HUES64 (cell line): ENCODE measurements around the gene EVI2A.
A peak's percentile ranks its signal among the peaks of the same experiment; 100 is the strongest.
"Not testable (repeated sequence)": the region's sequence is repeated elsewhere in the genome, so short reads cannot be mapped to it uniquely, and the experiment has no call there.

Experiments
- H3K27ac ChIP-seq: 2 replicates; pipeline ENCODE4 v1.7.0; 2013; ENCODE audit warnings: low read depth, low read length, inconsistent platforms
- H3K27me3 ChIP-seq: 2 replicates; pipeline ENCODE4 v1.6.1; 2013; ENCODE audit warnings: mild to moderate bottlenecking, low read length; ENCODE audit not compliant: insufficient read depth
- H3K36me3 ChIP-seq: 2 replicates; pipeline ENCODE4 v1.6.1; 2013; ENCODE audit warnings: mild to moderate bottlenecking, low read length; ENCODE audit not compliant: insufficient read depth
- H3K4me1 ChIP-seq: 2 replicates; pipeline ENCODE4 v1.6.1; 2013; ENCODE audit warnings: mild to moderate bottlenecking, low read length, moderate library complexity; ENCODE audit not compliant: insufficient read depth
- H3K4me3 ChIP-seq: 2 replicates; pipeline ENCODE4 v1.5.1; 2013; ENCODE audit warnings: mild to moderate bottlenecking, low read length, moderate library complexity
- H3K9ac ChIP-seq: 2 replicates; pipeline ENCODE4 v1.6.1; 2013; ENCODE audit warnings: mild to moderate bottlenecking, low read depth, low read length
- H3K9me3 ChIP-seq: 2 replicates; pipeline ENCODE4 v1.6.1; 2013; ENCODE audit warnings: low read depth, low read length; ENCODE audit not compliant: insufficient read depth
- WGBS: fragments of 150-250, 120-280 bp; methylation state at CpG from one replicate; pipeline ENCODE4 v1.1.7; 2013; ENCODE audit warnings: missing lambda C conversion rate; 5-methylcytosine and 5-hydroxymethylcytosine counted together

The EVI2A gene

DNA sequence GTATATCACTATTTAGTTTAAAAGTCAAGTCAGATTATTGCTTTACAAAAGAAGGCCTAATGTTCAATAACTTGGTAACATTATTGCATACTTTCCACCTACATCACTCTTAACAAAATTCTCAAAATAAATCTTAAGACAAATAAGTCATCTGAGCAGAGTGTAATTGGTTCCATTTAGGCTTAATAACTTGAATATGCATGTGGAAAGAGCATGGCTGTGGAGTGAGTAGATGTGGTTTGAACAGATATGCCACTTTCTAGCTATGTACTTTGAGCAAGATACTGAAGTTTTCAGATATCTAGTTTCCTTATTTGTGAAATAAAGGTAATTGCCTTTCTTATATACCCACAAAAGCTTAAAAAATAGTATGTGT is 6.7 kb upstream of the EVI2A start:
- H3K4me3 ChIP-seq: no peak overlapping the region
- H3K27me3 ChIP-seq: no peaks in the 10 kb centered on the region
- no peak overlapping the region for H3K9ac ChIP-seq
- H3K9me3 ChIP-seq: no peaks in the 10 kb centered on the region
- H3K36me3 ChIP-seq: peaks cover 33% of the 10 kb centered on the region
- no peak overlapping the region for H3K27ac ChIP-seq
- H3K4me1 ChIP-seq: no peaks in the 10 kb centered on the region

DNA sequence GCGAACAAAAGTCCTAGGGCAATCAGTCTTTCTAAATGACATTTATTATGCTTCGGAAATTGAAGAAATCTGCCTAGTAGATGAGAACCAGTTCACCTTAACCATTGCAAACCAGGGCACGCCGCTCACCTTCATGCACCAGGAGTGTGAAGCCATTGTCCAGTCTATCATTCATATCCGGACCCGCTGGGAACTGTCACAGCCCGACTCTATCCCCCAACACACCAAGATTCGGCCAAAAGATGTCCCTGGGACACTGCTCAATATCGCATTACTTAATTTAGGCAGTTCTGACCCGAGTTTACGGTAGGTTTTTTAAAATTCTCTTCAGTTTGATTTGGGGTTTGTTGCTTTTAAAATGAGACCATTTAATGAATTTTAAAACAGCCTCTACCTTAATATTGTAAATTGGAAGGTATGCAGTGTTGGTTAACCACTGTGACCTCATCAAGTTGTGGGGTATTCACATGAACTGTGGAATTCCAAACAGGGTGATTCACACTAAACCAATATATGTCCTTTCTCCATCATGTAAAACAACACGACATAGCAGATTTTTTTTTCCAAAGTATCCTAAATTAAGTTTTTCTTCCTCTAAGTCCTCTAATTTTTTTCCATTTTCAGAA is 6.2 kb upstream of the EVI2A start:
- peaks cover 31% of the 10 kb centered on the region for H3K36me3 ChIP-seq
- WGBS: 95% methylated on average over 12 of the region's 12 CpGs

DNA sequence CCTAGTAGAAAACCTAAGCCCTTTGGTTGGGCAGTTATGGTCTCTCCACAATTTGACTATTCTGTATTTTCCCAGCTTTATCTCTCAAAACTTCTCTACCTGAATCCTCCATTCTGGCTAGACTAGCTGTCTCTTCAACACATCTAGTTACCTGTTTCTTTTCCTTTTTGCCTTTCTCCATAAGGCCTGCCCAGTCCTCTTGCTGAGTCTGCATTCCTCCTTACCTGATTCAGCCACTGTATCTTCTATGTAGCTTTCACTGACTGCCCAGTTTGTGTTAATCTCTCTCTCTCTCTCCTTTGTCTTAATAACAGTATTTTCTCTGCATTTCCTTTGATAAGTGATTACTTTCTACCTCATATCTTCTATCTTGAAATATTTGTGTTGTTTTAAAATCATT is 2.1 kb upstream of the EVI2A start:
- Histone ChIP-seq H3K27me3 (no peaks in the 10 kb centered on the region), H3K9ac (no peak overlapping the region), H3K27ac (no peak overlapping the region), H3K9me3 (no peaks in the 10 kb centered on the region), H3K36me3 (peaks cover 21% of the 10 kb centered on the region), H3K4me1 (peaks cover 4% of the 10 kb centered on the region; the same call in 1 of the 2 replicates), H3K4me3 (no peak overlapping the region)

More for the DNA sequence above, 6.2 kb upstream of the EVI2A start:
- Histone ChIP-seq H3K4me3 (no peak overlapping the region), H3K9me3 (no peaks in the 10 kb centered on the region), H3K27me3 (no peaks in the 10 kb centered on the region), H3K9ac (no peak overlapping the region), H3K27ac (no peak overlapping the region), H3K4me1 (no peaks in the 10 kb centered on the region)

DNA sequence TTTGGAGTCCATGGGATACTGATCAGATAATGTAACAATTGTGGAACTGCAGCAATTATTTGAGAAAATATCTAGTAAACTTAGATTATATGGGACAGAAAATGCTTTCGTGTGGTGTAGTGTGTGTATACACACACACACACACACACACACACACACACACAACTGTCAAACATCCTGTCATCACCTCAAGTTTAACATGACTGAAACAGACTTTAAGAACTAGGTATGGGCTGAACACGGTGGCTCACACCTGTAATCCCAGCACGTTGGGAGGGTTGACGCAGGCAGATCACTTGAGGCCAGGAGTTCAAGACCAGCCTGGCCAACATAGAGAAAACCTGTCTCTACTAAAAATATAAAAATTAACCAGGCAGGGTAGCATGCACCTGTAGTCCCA is 544 bp upstream of the EVI2A start:
- H3K9me3 ChIP-seq: no peaks in the 10 kb centered on the region
- 97% methylated on average over 3 of the region's 4 CpGs for WGBS
- peaks cover 9% of the 10 kb centered on the region for H3K36me3 ChIP-seq
- no peaks in the 10 kb centered on the region for H3K27me3 ChIP-seq
- peaks cover 4% of the 10 kb centered on the region; the same call in 1 of the 2 replicates for H3K4me1 ChIP-seq
- H3K27ac ChIP-seq: no peak overlapping the region
- no peak overlapping the region for H3K9ac ChIP-seq
- H3K4me3 ChIP-seq: no peak overlapping the region

DNA sequence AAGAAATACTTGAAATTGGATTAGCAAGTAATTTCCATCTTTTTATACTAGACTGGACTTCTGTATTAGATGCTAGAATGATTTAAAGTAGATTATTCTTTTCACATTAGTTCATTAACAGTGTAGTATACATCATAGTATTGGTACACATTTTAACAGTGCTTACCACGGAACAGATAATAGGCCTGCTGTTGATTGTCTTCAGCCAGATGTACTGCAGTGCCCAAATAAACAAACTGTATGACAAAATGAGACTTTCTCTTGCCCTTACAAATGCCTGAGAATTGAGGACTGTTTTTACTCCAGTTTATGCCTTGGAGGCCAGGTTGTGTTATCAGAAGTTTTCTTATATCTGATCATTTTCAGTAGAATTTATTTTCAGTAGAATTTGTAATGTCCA is 631 bp downstream of the EVI2A start:
- Histone ChIP-seq H3K9ac (no peak overlapping the region), H3K4me3 (no peak overlapping the region), H3K4me1 (peaks cover 4% of the 10 kb centered on the region; the same call in 1 of the 2 replicates), H3K36me3 (peaks cover 3% of the 10 kb centered on the region), H3K27me3 (no peaks in the 10 kb centered on the region), H3K9me3 (no peaks in the 10 kb centered on the region), H3K27ac (no peak overlapping the region)
- 100% methylated on average over 1 of the region's 1 CpG for WGBS

DNA sequence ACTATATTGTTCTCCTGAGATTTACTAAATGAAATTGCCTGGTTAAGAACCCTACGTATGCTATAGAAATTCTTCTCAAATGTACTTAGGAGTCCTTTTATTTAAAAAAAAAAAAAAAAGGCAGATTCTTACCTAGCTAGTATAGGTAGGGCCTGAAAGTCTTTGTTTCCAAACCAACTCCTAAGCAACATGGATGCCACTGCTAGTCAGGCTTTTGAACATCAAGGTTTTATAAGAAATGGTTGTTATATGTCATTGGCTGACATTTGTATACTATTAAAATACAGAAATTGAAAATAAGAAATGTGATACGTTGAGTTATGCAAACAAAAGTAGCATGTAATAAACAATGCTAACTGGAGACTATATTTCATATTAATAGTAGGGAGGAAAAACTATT is 1.2 kb downstream of the EVI2A start:
- H3K36me3 ChIP-seq: no peaks in the 10 kb centered on the region
- no peak overlapping the region for H3K27ac ChIP-seq
- no peaks in the 10 kb centered on the region for H3K9me3 ChIP-seq
- no peak overlapping the region for H3K4me3 ChIP-seq
- H3K9ac ChIP-seq: no peak overlapping the region
- H3K4me1 ChIP-seq: peaks cover 4% of the 10 kb centered on the region; the same call in 1 of the 2 replicates
- H3K27me3 ChIP-seq: no peaks in the 10 kb centered on the region
- no CpG with 5 or more reads among the region's 2 CpGs for WGBS

DNA sequence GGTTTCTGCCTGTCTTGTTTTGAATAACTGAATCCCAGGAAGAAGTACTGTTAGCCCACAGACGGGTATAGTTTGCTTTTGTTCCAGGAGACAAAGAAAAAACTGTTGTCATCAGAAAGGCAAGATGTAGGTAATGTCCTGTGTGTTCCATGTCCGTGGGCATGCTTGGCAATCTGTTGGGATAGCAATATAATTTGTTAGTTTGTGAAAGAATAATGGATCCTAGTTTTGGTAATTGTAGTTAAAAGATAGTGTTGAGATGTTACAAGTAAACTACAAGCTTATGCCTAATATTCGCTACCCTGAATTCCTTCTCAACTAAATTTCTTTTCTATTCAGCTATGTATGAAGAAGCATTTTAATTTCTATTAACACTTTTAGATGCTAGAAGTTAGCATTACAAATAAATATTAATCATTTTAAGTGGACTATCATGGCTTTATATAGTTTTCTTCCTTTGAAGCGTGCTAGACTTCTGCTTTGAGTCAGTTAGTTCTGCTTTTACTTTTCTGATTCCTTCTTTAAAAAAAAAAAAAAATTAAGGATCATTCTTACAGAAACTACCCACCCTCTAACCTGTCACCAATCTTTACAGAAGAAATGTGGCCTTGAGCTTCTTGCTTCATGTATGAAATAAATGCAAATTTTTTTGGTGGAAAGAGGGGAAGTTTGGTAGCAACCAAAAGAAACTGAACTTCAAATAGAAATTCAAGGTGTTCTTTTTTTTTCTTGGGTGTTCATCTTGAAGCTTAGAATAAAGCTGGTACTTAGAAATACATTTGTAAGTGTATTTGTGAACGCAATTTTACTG is 2.4 kb downstream of the EVI2A start:
- Histone ChIP-seq H3K9ac (peak overlapping the region; percentile 28; the same call in 1 of the 2 replicates), H3K9me3 (no peaks in the 10 kb centered on the region), H3K36me3 (no peaks in the 10 kb centered on the region), H3K4me1 (peaks cover 4% of the 10 kb centered on the region; the same call in 1 of the 2 replicates), H3K27me3 (no peaks in the 10 kb centered on the region), H3K27ac (no peak overlapping the region), H3K4me3 (no peak overlapping the region)
- WGBS: 89% methylated on average over 4 of the region's 5 CpGs

DNA sequence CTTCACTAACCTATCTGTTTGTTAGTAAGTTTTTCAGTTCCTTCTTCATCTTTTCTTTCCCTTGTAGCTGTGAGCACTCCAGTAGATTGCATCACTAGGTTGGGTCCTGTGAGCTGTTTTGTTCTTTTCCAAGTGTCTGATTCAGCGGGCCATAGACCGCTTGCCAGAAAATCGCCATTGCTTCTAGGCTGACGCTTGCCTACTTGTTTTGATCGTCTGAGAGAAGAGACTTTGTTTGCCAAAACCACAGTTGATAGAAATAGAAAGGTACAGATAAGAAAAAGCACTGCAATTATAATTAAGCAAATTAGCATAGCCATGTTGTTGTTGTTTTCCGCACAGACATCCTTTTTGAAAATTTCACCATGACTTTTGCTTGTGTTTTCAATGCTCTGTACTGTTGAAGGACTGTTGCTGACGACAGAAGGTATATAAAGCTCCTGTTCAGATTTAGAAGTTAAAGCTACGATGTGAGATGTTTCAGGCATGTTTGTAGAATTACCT is 3.1 kb downstream of the EVI2A start:
- Histone ChIP-seq H3K27ac (0 out of 2 replicates have a peak overlapping the region, but pooled peaks have one; percentile 7), H3K4me1 (peaks cover 4% of the 10 kb centered on the region; the same call in 1 of the 2 replicates), H3K36me3 (no peaks in the 10 kb centered on the region), H3K9ac (peak overlapping the region; percentile 28; the same call in 1 of the 2 replicates), H3K27me3 (no peaks in the 10 kb centered on the region), H3K9me3 (no peaks in the 10 kb centered on the region), H3K4me3 (no peak overlapping the region)
- 91% methylated on average over 8 of the region's 8 CpGs for WGBS

DNA sequence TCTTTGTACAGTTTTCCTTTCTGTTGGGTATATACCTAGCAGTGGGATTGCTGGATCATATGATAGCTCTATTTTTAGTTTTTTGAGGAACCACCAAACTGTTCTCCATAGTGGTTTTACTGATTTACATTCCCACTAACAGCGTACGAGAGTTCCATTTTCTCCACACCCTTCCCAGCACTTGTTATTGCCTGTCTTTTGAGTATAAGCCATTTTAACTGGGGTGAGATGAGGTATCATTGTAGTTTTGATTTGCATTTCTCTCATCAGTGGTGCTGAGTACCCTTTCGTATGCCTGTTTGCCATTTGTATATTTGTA is 6.7 kb downstream of the EVI2A start:
- Histone ChIP-seq H3K9ac (no peak overlapping the region), H3K9me3 (no peaks in the 10 kb centered on the region), H3K36me3 (no peaks in the 10 kb centered on the region), H3K27me3 (no peaks in the 10 kb centered on the region), H3K4me3 (no peak overlapping the region), H3K4me1 (peaks cover 4% of the 10 kb centered on the region; the same call in 1 of the 2 replicates), H3K27ac (no peak overlapping the region)
- 100% methylated on average over 2 of the region's 3 CpGs for WGBS

DNA sequence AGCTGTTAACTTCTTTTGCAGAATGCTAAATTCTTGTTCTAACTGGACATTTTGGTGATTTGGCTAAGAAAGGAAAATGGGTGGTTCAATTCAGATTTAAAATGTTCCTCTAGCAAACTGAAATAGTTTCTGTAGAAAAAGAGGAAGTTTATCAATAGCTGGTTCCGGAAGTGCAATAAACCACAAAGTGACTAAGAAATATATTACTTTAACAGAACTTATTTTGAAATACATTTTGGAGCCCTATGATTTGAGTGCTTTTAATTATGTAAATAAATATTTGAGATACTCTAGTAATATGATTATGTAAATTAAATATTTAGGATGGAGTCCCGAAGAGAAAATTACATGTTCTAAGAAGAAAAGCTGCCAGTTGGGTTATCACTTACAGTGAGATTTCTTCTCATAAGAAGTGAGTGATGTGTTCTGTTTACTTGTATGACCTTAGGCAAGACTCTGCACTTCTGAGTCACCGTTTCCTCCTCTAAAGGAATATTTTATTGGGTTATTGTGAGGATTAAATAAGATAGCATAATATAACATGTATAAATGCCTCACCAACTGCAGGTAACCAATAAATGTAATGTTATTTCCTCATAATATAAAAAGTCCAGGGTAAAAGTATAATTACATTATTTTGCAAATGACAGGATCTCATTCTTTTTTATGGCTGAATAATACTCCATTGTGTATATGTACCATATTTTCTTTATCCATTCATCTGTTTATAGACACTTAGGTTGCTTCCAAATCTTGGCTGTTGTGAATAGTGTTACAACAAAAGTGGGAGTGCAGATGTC is 7.2 kb downstream of the EVI2A start, which contains the start of gene EVI2B:
Gene EVI2B (minus strand): TSS at position 73 of the 800 bp plus-strand sequence. CDS start 8,445 bp downstream, outside the sequence.
- H3K27me3 ChIP-seq: no peaks in the 10 kb centered on the region
- no peak within 1 kb of the TSS for H3K4me3 ChIP-seq

DNA sequence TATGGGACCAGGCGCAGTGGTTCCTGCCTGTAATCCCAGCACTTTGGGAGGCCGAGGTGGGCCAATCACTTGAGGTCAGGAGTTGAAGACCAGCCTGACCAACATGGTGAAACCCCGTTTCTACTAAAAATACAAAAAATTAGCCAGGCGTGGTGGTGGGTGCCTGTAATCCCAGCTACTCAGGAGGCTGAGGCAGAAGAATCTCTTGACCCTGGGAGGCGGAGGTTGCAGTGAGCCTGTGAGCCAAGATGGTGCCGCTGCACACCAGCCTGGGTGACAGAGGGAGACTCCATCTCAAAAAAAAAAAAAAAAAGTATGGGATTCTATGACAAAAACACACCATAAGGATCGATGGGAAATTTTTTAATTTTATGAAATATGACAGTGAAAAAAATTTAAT is 9.2 kb downstream of the EVI2A start:
- WGBS: 96% methylated on average over 6 of the region's 7 CpGs
- H3K4me1 ChIP-seq, H3K9me3 ChIP-seq, H3K4me3 ChIP-seq, H3K9ac ChIP-seq, H3K27me3 ChIP-seq, H3K27ac ChIP-seq, H3K36me3 ChIP-seq: not testable (repeated sequence)

More for the DNA sequence above, 7.2 kb downstream of the EVI2A start, which contains the start of gene EVI2B:
- no peak within 1 kb of the TSS for H3K9ac ChIP-seq
- H3K4me1 ChIP-seq: peaks cover 4% of the 10 kb centered on the region; the same call in 1 of the 2 replicates
- WGBS: 94% methylated on average over 1 of the region's 3 CpGs
- no peaks in the 10 kb centered on the region for H3K36me3 ChIP-seq
- H3K27ac ChIP-seq: no peak within 1 kb of the TSS
- H3K9me3 ChIP-seq: no peaks in the 10 kb centered on the region
